Fibroblast of peridontal ligament (primary cell): Measurements from ENCODE around the gene C2CD5.
"Not testable (repeated sequence)": the region's sequence is repeated elsewhere in the genome, so short reads cannot be mapped to it uniquely, and the experiment has no call there.

Experiments used
- DNase-seq: peaks from one replicate; pipeline ENCODE4 v3.0.0-alpha.2; 2010; ENCODE audit errors: extremely low read depth

The C2CD5 gene

GRCh38 chr12:22477894-22478287 lies 66.5 kb downstream of the C2CD5 start:
- no peak for DNase-seq

DNA sequence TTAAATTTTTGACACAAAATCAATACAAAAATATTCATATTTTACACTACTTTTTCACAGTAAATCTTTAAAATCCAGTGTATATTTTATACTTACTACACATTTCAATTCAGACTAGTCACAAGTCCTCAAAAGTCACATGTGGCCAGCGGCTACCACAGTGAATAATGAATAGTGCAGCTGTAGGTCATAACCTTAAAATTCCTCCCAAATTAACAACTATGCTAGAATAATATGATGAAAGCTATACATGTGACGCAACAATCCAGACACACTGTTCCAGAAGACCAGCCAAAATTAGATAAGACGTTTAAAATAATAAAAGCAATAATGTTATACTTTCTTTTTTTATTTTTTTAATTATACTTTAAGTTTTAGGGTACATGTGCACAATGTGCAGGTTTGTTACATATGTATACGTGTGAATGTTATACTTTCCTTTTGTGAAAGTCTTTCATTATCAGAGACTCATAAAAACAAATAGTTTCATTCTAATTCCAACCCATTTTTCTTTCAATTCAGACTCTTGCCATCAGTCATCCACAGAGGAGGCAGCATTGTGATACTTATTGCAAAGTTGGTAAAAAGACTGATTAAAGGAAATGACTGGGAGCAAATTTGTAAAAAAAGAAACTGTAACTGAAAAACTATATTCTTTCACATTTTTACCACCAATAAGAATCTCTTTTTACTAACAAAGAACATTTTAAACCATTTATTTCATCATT lies 67.0 kb downstream of the C2CD5 start:
- DNase-seq: peak; percentile 89

- no peak for DNase-seq
Measured at GRCh38 chr12:22476133-22476532, 68.2 kb downstream of the C2CD5 start.

DNA sequence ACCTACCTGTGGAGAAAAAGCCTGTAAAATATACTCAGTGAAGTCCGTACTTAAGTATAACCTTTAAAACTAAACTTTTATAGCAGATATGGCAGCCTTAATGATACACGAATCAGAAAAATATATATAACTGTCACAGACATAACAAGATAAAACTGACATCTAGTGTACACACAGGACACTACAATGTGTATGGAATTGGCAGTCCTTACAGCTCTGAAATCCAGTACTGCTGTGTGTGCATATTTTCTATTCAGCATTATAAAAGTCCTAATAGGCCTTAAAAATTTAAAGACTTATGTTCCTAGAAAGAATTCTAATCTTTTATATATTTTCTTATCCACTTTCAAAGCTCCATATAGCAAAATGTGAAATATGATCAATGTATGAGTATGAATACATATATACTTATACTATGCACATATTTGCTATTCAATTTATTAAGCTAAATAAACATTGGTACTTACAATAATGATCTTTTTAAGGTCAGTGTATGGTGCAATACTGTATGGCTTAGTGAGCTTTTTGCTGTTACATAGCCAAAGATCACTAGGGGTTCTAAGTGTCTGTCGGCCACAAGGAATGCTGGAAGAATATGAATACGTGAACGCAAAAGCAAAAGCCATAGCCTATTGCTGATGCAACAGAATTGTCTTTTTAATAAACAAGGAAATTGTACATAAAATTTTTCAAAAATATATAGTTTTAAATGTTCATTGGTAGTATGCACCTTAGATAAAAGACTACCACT lies 69.2 kb downstream of the C2CD5 start:
- peak; percentile 32 for DNase-seq

DNA sequence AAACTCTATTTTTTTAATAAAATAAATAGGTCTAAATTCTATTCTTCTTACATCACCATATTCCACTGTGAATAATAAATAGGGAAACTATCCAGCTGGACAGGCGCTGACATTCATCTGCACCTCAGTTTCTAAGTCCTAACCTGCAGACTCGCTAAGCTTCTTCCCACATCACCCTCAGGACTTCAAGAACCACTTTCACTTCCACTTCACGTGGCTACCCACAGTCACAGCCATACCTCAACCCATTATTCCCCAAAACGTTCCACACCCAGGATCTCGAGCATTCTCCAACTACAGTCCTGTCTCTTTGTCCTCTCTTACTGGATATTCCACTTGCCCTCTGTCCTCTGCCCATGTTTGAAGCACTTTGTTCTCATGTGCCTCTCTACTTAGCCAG lies 71.1 kb downstream of the C2CD5 start:
- DNase-seq: no peak

GRCh38 chr12:22467190-22467589 lies 77.2 kb downstream of the C2CD5 start:
- peak; percentile 91 for DNase-seq

GRCh38 chr12:22463306-22463705 lies 81.0 kb downstream of the C2CD5 start:
- DNase-seq: no peak

- DNase-seq: no peak
Measured at GRCh38 chr12:22461786-22462185, 82.6 kb downstream of the C2CD5 start.

- peak; percentile 73 for DNase-seq
Measured at GRCh38 chr12:22459838-22460490, 84.4 kb downstream of the C2CD5 start.

DNA sequence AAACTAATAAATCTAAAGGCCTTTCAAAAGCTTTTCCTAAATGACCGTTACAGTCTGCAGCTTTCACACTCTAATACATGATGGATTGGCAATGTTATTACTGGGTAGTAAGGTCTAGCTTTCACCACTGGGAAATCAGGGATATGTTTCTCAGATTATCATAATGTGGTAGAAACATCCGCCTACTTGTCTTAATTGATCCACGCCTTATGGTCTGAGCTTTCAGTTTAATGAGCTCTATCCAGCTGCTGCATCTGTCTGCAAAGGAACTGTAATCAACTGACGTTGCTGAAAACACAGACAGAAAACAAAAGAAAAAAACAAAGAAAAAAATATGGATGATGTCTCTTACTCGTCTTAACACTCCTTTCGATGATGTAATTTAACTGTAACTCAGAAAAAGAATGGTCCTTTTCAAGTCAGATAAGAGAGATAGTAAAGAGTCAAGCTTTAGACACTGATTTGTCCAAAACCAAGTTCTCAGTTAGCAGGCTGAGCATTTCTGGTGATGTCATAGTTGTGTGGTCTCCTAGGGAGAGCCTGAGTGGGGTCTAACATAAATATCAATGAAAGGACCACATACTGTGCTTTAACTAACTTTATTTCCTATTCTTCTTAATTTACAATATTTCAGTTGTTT lies 85.9 kb downstream of the C2CD5 start:
- no peak for DNase-seq

DNA sequence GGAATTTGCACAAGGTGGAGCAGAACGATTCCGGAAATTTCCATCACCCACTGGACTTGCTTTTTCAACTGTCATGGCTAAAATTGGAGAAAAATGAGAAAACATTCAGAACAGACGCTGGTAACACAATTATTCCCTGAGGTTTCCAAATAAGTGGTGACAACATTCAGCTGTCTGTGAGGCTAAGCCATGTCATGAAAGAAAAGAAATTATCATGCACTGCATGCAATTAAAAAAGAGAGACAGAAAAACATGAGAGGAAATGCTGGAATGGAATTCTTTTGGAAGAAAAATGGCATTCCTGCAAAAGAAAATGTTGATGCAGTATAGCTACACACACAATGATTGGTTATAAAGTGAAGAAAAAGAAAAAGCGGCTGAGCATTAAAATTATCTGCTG lies 87.3 kb downstream of the C2CD5 start:
- no peak for DNase-seq

- no peak for DNase-seq
Measured at GRCh38 chr12:22453511-22453910, 90.8 kb downstream of the C2CD5 start.

DNA sequence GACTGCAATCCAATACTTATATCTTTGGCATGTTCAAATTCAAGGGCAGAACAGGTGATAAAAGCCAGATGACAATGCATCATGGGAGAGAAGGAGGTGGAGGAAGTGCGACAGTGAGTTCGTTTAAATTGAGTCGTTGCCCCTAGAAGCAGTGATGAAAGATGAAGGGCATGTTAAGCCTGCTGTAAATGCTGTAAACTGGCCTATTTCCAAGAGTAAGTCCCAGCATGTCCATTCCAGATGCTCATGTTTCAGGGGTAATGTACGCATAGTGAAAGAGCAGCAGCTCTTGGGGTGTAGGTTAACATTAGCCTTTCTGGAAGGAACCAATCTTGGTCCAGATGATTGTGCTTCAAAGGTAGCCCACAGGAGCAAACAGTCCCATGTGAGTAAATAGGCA lies 97.1 kb downstream of the C2CD5 start:
- peak; percentile 17 for DNase-seq

GRCh38 chr12:22444317-22444665 lies 100.1 kb downstream of the C2CD5 start:
- DNase-seq: not testable (repeated sequence)

DNA sequence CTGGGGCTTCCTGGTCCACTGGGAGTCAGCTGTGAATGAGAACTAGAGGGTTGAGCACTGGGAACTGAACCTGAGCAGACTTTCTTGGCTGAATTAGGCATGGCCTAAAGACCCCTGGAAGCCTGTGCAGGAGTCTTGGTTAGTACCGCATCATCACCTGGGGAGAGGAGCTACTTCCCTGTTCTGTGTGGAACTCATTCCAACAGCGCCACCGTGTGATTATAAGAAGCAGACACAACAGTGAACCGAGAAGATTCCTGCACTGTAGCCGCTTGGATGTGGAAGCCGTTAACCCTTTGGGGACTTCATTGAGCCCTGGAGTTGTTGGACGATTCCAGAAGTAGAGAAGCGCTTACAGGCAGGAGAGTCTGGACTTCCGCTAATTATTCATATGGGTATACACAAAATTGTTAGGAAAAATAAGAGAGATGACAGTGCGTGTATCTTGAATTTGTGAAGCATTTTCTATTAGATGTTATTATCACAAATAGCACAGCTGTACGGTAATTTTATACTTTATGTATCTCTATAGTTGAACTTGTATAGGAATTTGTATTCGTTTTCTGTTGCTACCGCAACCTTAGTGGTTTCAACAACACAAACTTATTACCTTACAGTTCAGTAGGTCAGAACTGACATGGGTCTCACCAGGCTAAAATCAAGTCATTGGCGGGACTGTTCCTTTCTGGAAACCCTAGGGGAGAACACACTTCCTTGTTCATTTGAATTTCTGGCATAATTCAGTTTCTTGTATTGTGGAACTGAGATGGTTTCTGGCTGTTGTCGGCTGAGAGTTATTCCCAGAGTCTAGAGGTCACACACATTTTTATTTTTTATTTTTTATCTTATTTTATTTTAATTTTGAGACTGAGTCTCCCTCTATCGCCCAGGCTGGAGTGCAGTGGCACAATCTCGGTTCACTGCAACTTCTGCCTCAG lies 100.7 kb downstream of the C2CD5 start:
- DNase-seq: peak; percentile 86

DNA sequence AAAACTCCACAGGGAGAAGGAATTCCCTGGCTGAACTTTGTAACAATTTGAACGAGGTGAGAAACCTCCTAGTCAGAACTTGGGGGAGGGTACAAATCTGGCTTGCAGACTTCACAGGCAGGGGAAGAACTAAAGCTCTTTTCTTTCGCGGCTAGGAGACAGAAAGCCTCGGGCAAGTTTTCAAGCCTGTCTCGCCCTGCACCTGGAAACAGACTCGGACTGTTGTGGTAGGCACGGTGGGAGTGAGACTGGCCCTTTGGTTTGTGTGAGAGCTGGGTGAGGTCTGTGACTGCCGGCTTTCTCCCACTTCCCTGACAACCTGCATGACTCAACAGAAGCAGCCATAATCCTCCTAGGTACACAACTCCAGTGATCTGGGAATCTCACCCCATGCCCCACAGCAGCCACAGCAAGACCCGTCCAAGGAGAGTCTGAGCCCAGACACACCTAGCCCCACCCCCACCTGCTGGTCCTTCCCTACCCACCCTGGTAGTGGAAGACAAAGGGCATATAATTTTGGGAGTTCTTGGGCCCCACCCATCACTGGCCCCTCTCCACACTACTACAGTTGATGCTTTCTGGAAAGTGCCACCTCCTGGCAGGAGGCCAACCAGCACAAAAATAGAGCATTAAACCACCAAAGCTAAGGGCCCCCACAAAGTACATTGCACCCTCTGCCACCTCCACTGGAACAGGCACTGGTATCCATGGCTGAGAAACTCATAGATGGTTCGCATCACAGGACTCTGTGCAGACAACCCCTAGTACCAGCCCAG lies 107.1 kb downstream of the C2CD5 start:
- DNase-seq: no peak

DNA sequence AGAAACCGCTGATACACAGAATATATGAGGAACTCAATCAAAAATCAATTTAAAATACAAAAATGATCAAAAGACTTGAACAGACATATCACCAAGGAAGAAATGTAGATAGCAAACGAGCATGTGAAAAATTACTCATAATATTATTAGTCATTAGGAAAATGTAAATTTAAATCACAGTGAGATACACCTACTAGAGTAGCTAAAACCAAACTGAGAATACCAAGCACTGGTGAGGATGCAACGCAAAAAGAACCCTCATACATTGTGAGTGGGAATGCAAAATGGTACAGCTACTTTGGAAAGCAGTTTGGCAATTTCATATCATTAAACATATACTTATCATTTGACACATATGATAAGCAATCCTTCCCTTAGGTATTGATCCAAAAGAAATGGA lies 108.8 kb downstream of the C2CD5 start:
- no peak for DNase-seq

DNA sequence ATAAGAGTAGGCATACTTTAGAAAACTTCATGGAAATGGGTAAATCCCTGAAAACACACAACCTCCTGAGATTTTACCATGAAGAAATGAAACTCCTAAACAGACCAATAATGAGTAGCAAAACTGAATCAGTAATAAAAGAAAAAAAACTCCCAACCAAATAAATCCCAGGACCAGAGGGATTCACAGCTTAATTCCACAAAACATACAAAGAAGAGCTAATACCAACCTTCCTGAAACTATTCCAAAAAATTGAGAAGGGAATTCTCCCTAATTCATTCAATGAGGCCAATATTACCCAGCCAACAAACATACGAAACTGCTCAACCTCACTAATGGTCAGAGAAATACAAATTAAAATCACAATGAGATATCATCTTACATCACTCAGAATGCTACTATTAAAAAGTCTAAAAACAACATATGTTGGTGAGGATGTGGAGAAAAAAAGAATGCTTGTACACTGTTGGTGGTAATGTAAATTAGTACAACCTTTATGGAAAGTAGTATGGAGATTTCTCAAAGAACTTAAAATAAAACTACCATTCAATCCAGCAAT lies 112.6 kb downstream of the C2CD5 start:
- no peak for DNase-seq

- DNase-seq: no peak
Measured at GRCh38 chr12:22416801-22417200, 127.5 kb downstream of the C2CD5 start.
